Bronchial epithelial cell (primary cell): ENCODE data around the gene RPS13. TPM values are rescaled to one million over a fixed set of nuclear protein-coding genes. Genes with fewer than 3 reads are reported as not detected.
"Not testable (repeated sequence)": the region's sequence is repeated elsewhere in the genome, so short reads cannot be mapped to it uniquely, and the experiment has no call there.

Experiments used
- DNase-seq: peaks from one replicate; pipeline ENCODE4 v3.0.0-alpha.2; 2010; ENCODE audit warnings: low read depth
- FAIRE-seq: peaks from 2 replicates; lab custom pipeline; 2011; peaks lifted over from hg19 to GRCh38; lab: Jason Lieb, UNC
- H3K27me3 ChIP-seq: 2 replicates; pipeline ENCODE4 v1.5.1; 2011; ENCODE audit warnings: low read length; ENCODE audit not compliant: control insufficient read depth, insufficient read depth
- H3K36me3 ChIP-seq: 2 replicates; pipeline ENCODE4 v1.5.1; 2011; ENCODE audit warnings: low read length; ENCODE audit not compliant: control insufficient read depth, insufficient read depth
- H3K4me3 ChIP-seq: 2 replicates; pipeline ENCODE4 v1.5.1; 2011; ENCODE audit warnings: mild to moderate bottlenecking, low read depth, low read length, control low read depth
- total RNA-seq: library from RNA; depleted of rRNA; stranded (reverse); fragments of >200 nt; gene quantifications from 2 replicates; pipeline ENCODE4 v1.2.1, GENCODE V29; 2014
- TF ChIP-seq, protein P1 (sequence below): IDR thresholded peaks from 2 replicates; pipeline ENCODE4 v1.5.1; 2011; ENCODE audit warnings: mild to moderate bottlenecking, moderate library complexity, low read length, control low read depth, inconsistent platforms; ENCODE audit not compliant: insufficient read depth, severe bottlenecking

RPS13 gene
- total RNA-seq, 1 donor from 2014 or later, result 1,001 TPM

DNA sequence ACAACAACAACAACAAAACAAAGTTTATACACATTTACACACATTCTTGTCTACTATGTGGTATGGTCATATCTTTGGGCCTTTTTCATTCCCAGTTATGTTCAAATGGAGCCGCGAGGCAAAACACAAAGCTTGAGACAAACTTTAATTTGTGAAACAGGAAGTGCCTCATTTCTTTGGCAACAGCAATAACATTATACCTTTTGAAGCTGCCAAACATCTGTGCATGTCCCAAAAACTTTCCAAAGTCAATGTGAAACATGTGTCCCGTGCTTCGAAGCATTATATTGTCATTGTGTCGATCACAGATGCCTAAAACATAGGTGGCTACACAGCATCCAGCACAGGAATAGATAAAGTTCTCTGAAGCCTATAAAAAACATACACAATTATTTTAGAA, 25.0 kb upstream of the RPS13 start:
- DNase-seq (no peak), FAIRE-seq (no peak)
- TF ChIP-seq, protein P1, sequence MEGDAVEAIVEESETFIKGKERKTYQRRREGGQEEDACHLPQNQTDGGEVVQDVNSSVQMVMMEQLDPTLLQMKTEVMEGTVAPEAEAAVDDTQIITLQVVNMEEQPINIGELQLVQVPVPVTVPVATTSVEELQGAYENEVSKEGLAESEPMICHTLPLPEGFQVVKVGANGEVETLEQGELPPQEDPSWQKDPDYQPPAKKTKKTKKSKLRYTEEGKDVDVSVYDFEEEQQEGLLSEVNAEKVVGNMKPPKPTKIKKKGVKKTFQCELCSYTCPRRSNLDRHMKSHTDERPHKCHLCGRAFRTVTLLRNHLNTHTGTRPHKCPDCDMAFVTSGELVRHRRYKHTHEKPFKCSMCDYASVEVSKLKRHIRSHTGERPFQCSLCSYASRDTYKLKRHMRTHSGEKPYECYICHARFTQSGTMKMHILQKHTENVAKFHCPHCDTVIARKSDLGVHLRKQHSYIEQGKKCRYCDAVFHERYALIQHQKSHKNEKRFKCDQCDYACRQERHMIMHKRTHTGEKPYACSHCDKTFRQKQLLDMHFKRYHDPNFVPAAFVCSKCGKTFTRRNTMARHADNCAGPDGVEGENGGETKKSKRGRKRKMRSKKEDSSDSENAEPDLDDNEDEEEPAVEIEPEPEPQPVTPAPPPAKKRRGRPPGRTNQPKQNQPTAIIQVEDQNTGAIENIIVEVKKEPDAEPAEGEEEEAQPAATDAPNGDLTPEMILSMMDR, result no peak
- Histone ChIP-seq H3K4me3 (no peak overlapping the region), H3K27me3 (no peaks in the 10 kb centered on the region), H3K36me3 (peaks cover 6% of the 10 kb centered on the region)

DNA sequence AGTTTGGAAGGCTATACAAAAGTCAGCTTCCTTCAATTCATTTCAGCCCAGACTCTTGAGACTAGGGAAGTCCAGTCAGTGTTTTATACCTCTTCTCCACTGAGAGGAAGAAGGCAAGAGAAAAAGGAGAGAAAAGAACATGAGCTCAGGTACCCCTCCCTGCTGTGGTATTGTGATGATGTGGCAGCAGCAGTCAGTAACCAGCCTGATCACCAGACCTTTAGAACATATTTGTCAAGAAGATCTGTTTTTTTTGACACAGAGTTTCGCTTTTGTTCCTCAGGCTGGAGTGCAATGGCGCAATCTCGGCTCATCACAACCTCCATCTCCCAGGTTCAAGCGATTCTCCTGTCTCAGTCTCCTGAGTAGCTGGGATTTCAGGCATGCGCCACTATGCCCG, 21.2 kb upstream of the RPS13 start:
- Histone ChIP-seq H3K27me3 (no peaks in the 10 kb centered on the region), H3K4me3 (no peak overlapping the region), H3K36me3 (peaks cover 5% of the 10 kb centered on the region)
- TF ChIP-seq, protein P1, result no peak
- DNase-seq (no peak), FAIRE-seq (no peak)

GRCh38 chr11:17098038-17098437, 20.6 kb upstream of the RPS13 start:
- no peak for DNase-seq
- Histone ChIP-seq H3K27me3 (no peaks in the 10 kb centered on the region), H3K36me3 (peaks cover 3% of the 10 kb centered on the region), H3K4me3 (no peak overlapping the region)
- TF ChIP-seq, protein P1, result no peak
- peak; percentile 72 for FAIRE-seq

DNA sequence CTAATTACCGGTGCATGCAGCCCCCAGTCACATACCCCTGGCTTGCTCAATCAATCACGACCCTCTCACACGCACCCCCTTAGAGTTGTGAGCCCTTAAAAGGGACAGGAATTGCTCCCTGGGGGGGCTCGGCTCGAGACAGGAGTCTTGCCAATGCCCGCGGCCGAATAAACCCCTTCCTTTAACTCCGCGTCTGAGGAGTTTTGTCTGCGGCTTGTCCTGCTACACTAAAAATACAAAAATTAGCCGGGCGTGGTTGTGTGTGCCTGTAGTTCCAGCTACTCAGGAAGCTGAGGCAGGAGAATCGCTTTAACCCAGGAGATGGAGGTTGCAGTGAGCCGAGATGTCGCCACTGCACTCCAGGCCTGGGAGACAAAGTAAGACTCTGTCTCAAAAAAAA, 8.5 kb upstream of the RPS13 start:
- FAIRE-seq, H3K27me3 ChIP-seq, H3K4me3 ChIP-seq, DNase-seq, H3K36me3 ChIP-seq: not testable (repeated sequence)

DNA sequence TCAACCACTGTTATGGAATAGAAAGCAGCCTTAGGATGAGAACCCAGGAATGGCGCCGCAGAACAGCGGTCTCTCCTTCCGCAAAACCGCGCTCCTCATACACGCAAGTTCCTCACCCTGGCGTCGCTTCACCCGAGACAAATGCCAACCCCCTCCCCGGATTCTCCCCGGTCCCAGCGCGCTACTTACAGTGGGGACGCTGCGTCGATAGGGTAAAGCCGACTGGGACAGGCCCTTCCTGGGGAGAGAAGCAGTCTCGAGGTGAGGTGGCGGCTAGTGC, 287 bp downstream of the RPS13 start:
- TF ChIP-seq, protein P1, result no peak
- H3K4me3 ChIP-seq, result peak overlapping the region; percentile 81
- DNase-seq (no peak), FAIRE-seq (no peak)
- peaks cover 14% of the 10 kb centered on the region for H3K36me3 ChIP-seq
- no peaks in the 10 kb centered on the region for H3K27me3 ChIP-seq

DNA sequence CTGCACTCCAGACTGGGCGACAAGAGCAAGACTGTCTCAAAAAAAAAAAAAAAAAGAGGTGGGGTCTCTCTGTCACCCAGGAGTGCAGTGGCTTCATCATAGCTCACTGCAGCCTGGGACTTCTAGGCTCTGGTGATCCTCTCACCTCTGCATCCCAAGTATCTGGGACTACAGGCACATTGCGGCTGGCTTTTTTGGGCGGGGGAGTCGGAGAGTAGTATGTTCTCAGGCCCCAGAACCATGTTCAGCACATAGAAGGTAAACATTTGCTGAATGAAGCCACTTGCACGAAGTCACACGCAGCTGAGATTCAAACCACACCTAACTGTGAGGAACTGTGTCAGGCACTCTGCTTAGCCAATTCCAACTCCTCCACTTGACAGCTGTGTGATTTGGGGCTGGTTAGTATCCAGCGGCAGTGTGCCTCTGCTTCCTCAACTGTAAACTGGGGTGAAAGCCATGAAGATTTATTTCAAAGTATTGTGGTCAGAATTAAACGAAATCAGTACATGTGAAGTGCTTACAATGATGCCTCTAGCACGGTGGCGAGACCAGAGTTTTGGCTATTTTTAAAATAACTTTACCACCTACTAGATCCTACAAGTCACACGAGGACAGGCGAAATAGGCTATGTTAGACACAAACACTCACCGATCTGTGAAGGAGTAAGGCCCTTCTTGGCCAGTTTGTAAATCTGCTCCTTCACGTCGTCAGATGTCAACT, 789 bp downstream of the RPS13 start:
- H3K4me3 ChIP-seq, result peak overlapping the region; percentile 81
- no peaks in the 10 kb centered on the region for H3K27me3 ChIP-seq
- TF ChIP-seq, protein P1, result no peak
- peak; percentile 3 for DNase-seq
- H3K36me3 ChIP-seq, result peaks cover 14% of the 10 kb centered on the region
- FAIRE-seq, result no peak
